RWPE1 (cell line): ENCODE measurements around the gene GRK1.
"Not testable (repeated sequence)": the region's sequence is repeated elsewhere in the genome, so short reads cannot be mapped to it uniquely, and the experiment has no call there.

ENCODE experiments used
- CTCF ChIA-PET: fragments of 350-600 bp; sonication (Branson Sonifier 250); formaldehyde crosslinking; extraction: SDS; loops from one replicate; lab custom pipeline; 2021; lab: Yijun Ruan, JAX
- POLR2A ChIA-PET: fragments of 400-600 bp; formaldehyde crosslinking; extraction: SDS; loops from one replicate; lab custom pipeline; 2020; ENCODE audit warnings: antibody characterized with exemption; ENCODE audit not compliant: low non-redundant PET; lab: Yijun Ruan, JAX
- DNase-seq: peaks from one replicate; pipeline ENCODE4 v3.0.0; 2012; ENCODE audit warnings: low spot score
- H3K27ac ChIP-seq: fragments of 450-650 bp; 2 replicates; pipeline ENCODE4 v1.5.1; 2017
- CTCF ChIP-seq: fragments of 450-650 bp; conservative IDR thresholded peaks from 2 replicates; pipeline ENCODE4 v1.5.1; 2017; ENCODE audit warnings: low read depth, mild to moderate bottlenecking

Gene GRK1

GRCh38 chr13:113723410-113724015 is 56.5 kb downstream of the GRK1 start:
- no peak for TF ChIP-seq CTCF
- ChIA-PET POLR2A (no interaction called here), CTCF (interaction anchor here (0.6 kb wide), 1 partner anchor 228 kb away, joined by 3 read pairs; no protein-coding TSS in a partner anchor)
- DNase-seq, result no peak
- H3K27ac ChIP-seq, result no peak overlapping the region

GRCh38 chr13:113724016-113724758 is 57.2 kb downstream of the GRK1 start:
- POLR2A ChIA-PET, result no interaction called here
- H3K27ac ChIP-seq, result peak overlapping the region; percentile 89
- DNase-seq, result no peak
- TF ChIP-seq CTCF, result no peak
- CTCF ChIA-PET, result interaction anchor here (0.6 to 1.0 kb wide), 13 partner anchors 9 to 533 kb away, joined by 3 to 5 read pairs (median 3); partner anchors contain the start of gene TMEM255B

- CTCF ChIA-PET, result interaction anchor here (0.6 to 1.0 kb wide), 13 partner anchors 8 to 533 kb away, joined by 3 to 5 read pairs (median 3); partner anchors contain the start of gene TMEM255B
These were observed 57.8 kb downstream of the GRK1 start for GRCh38 chr13:113724780-113725315.

GRCh38 chr13:113725329-113726105 is 58.5 kb downstream of the GRK1 start:
- CTCF ChIA-PET, result interaction anchor here (1.0 kb wide), 2 partner anchors 57 to 222 kb away, joined by 4 to 5 read pairs; no protein-coding TSS in a partner anchor
- POLR2A ChIA-PET, DNase-seq: not testable (repeated sequence)
- peak overlapping the region; percentile 89 for H3K27ac ChIP-seq

More at GRCh38 chr13:113724780-113725315, 57.8 kb downstream of the GRK1 start:
- POLR2A ChIA-PET, result no interaction called here
- peak overlapping the region; percentile 89 for H3K27ac ChIP-seq
- peak; percentile 64 for DNase-seq
- peak; percentile 84 for TF ChIP-seq CTCF

- DNase-seq, CTCF ChIA-PET, POLR2A ChIA-PET: not testable (repeated sequence)
- H3K27ac ChIP-seq, result peak overlapping the region; percentile 87
These were observed 59.2 kb downstream of the GRK1 start for GRCh38 chr13:113726106-113726821.

GRCh38 chr13:113726961-113727411 is 60.0 kb downstream of the GRK1 start:
- DNase-seq, result no peak
- TF ChIP-seq CTCF, result no peak; the same call in 1 of the 2 replicates
- CTCF ChIA-PET, result no interaction called here
- peak overlapping the region; percentile 87 for H3K27ac ChIP-seq
- POLR2A ChIA-PET, result no interaction called here
